NOMO-1 (cell line): ENCODE results near the gene RAN.
A peak's percentile ranks its signal among the peaks of the same experiment; 100 is the strongest.
"Not testable (repeated sequence)": the region's sequence is repeated elsewhere in the genome, so short reads cannot be mapped to it uniquely, and the experiment has no call there.

Experiments
- DNase-seq, 2 experiments: peaks; one replicate each; lab custom pipeline; 2025; ENCODE audit not compliant: unreplicated experiment in 2 of 2; lab: John Stamatoyannopoulos, UW

RAN gene

GRCh38 chr12:130877333-130877732 lies 5.5 kb downstream of the RAN start:
- DNase-seq: no peak

GRCh38 chr12:130878193-130879185 lies 6.6 kb downstream of the RAN start:
- no peak for DNase-seq

GRCh38 chr12:130879212-130879686 lies 7.4 kb downstream of the RAN start:
- peak; percentile 3 to 70 for DNase-seq

- no peak for DNase-seq
These were observed 8.0 kb downstream of the RAN start for GRCh38 chr12:130879781-130880389.

GRCh38 chr12:130880411-130880885 lies 8.6 kb downstream of the RAN start:
- no peak for DNase-seq

GRCh38 chr12:130881046-130881445 lies 9.2 kb downstream of the RAN start:
- no peak for DNase-seq

- no peak for DNase-seq
These were observed 9.7 kb downstream of the RAN start for GRCh38 chr12:130881548-130881947.

- DNase-seq: not testable (repeated sequence)
These were observed 15.3 kb downstream of the RAN start for GRCh38 chr12:130887190-130887589.

- no peak for DNase-seq
These were observed 32.2 kb downstream of the RAN start for GRCh38 chr12:130904064-130904463.

- not testable (repeated sequence) for DNase-seq
These were observed 33.1 kb downstream of the RAN start for GRCh38 chr12:130904936-130905455.

GRCh38 chr12:130909111-130909510 lies 37.2 kb downstream of the RAN start:
- DNase-seq: no peak

- no peak for DNase-seq
These were observed 39.3 kb downstream of the RAN start for GRCh38 chr12:130911193-130911592.

GRCh38 chr12:130911933-130912332 lies 40.1 kb downstream of the RAN start:
- no peak for DNase-seq

GRCh38 chr12:130916241-130916911 lies 44.5 kb downstream of the RAN start:
- peak; percentile 63 to 78 for DNase-seq

- no peak for DNase-seq
These were observed 45.7 kb downstream of the RAN start for GRCh38 chr12:130917607-130918006.

- DNase-seq: no peak
These were observed 47.2 kb downstream of the RAN start for GRCh38 chr12:130919086-130919485.

- DNase-seq: no peak
These were observed 48.3 kb downstream of the RAN start for GRCh38 chr12:130920119-130920703.

- DNase-seq: no peak
These were observed 49.0 kb downstream of the RAN start for GRCh38 chr12:130920723-130921381.

- no peak for DNase-seq
These were observed 50.7 kb downstream of the RAN start for GRCh38 chr12:130922511-130922953.
